Esophagus (tissue), 2 donors: Measurements from ENCODE around the gene SLC41A2. TPM values are rescaled to one million over a fixed set of nuclear protein-coding genes. Genes with fewer than 3 reads are reported as not detected.
A peak's percentile ranks its signal among the peaks of the same experiment; 100 is the strongest.
"Not testable (repeated sequence)": the region's sequence is repeated elsewhere in the genome, so short reads cannot be mapped to it uniquely, and the experiment has no call there.

ENCODE experiments used
- H3K27ac ChIP-seq, 2 donors: one replicate each; pipeline ENCODE4 v1.5.1; 2013; ENCODE audit warnings: low read depth in 2 of 2, mild to moderate bottlenecking in 2 of 2, inconsistent platforms in 1 of 2, low read length in 1 of 2, moderate library complexity in 1 of 2
- H3K27me3 ChIP-seq, 2 donors: one replicate each; pipeline ENCODE4 v1.6.1; 2013; ENCODE audit warnings: low read length in 2 of 2, control low read depth in 1 of 2, mild to moderate bottlenecking in 1 of 2; ENCODE audit not compliant: insufficient read depth in 2 of 2, control insufficient read depth in 1 of 2
- H3K36me3 ChIP-seq, 2 donors: one replicate each; pipeline ENCODE4 v1.6.1; 2013; ENCODE audit warnings: low read length in 1 of 2; ENCODE audit not compliant: control insufficient read depth in 2 of 2, insufficient read depth in 2 of 2
- H3K4me1 ChIP-seq, 2 donors: one replicate each; pipeline ENCODE4 v1.6.1; 2013; ENCODE audit warnings: low read length in 1 of 2; ENCODE audit not compliant: control insufficient read depth in 2 of 2, insufficient read depth in 2 of 2
- H3K4me3 ChIP-seq, 2 donors: one replicate each; pipeline ENCODE4 v1.5.1; 2013; ENCODE audit warnings: low read length in 2 of 2, mild to moderate bottlenecking in 2 of 2, low read depth in 1 of 2, moderate library complexity in 1 of 2
- H3K9me3 ChIP-seq, 2 donors: one replicate each; pipeline ENCODE4 v1.6.1; 2013; ENCODE audit warnings: mild to moderate bottlenecking in 2 of 2, low read depth in 1 of 2, low read length in 1 of 2, moderate library complexity in 1 of 2; ENCODE audit not compliant: control insufficient read depth in 2 of 2, insufficient read depth in 1 of 2
- WGBS, 2 donors: extraction: QIAGEN DNeasy Blood & Tissue Kit; methylation state at CpG; one replicate each; pipeline ENCODE4 v1.1.7; 2013; 5-methylcytosine and 5-hydroxymethylcytosine counted together
- polyA plus RNA-seq, 2 donors: library from polyadenylated mRNA; stranded (reverse); fragments of 200-250 nt; gene quantifications; one replicate each; pipeline ENCODE4 v1.2.3, GENCODE V29; 2013
- donor health status: healthy with polysubstance abuse.
- donor health status: Bipolar disorder and iron deficiency.

Gene SLC41A2
- polyA plus RNA-seq, 2 donors: 0.22 to 0.47 TPM

GRCh38 chr12:104986022-104986941 lies 28.2 kb upstream of the SLC41A2 start, which contains the start of gene NOPCHAP1:
NOPCHAP1 (plus strand) TSS chr12:104986316; CDS start chr12:104986353, 37 bp downstream.
- no peaks in the 10 kb centered on the region for H3K4me1 ChIP-seq
- no peaks in the 10 kb centered on the region for H3K9me3 ChIP-seq
- peak within 1 kb of the TSS; percentile 22 to 82 for H3K27ac ChIP-seq
- peak within 1 kb of the TSS; percentile 77 to 99 for H3K4me3 ChIP-seq
- H3K36me3 ChIP-seq: peaks cover 0 to 4% of the 10 kb centered on the region in 2 donors
- H3K27me3 ChIP-seq: no peaks in the 10 kb centered on the region
- WGBS, 2 donors: 0% methylated on average over 59 of the region's 59 CpGs

- Histone ChIP-seq H3K4me1 (no peaks in the 10 kb centered on the region), H3K27me3 (no peaks in the 10 kb centered on the region), H3K36me3 (no peaks in the 10 kb centered on the region), H3K4me3 (peak overlapping the region in 1 of 2 donors; percentile 99), H3K9me3 (no peaks in the 10 kb centered on the region), H3K27ac (no peak overlapping the region)
- WGBS, 2 donors: 75 to 78% methylated on average over 4 of the region's 4 CpGs
These were observed 27.1 kb upstream of the SLC41A2 start for GRCh38 chr12:104985206-104985605.

GRCh38 chr12:104977688-104978087 lies 19.6 kb upstream of the SLC41A2 start:
- H3K4me3 ChIP-seq, H3K27ac ChIP-seq, H3K9me3 ChIP-seq, H3K36me3 ChIP-seq, H3K27me3 ChIP-seq, H3K4me1 ChIP-seq: not testable (repeated sequence)
- 94 to 95% methylated on average over 15 of the region's 15 CpGs for WGBS, 2 donors

GRCh38 chr12:104976703-104977102 lies 18.6 kb upstream of the SLC41A2 start:
- no peaks in the 10 kb centered on the region for H3K9me3 ChIP-seq
- H3K4me3 ChIP-seq: no peak overlapping the region
- H3K27me3 ChIP-seq: no peaks in the 10 kb centered on the region
- no peak overlapping the region for H3K27ac ChIP-seq
- H3K36me3 ChIP-seq: no peaks in the 10 kb centered on the region
- no peaks in the 10 kb centered on the region for H3K4me1 ChIP-seq
- WGBS, 2 donors: 82 to 85% methylated on average over 8 of the region's 8 CpGs

GRCh38 chr12:104975587-104976343 lies 17.7 kb upstream of the SLC41A2 start:
- Histone ChIP-seq H3K27me3 (no peaks in the 10 kb centered on the region), H3K4me3 (no peak overlapping the region), H3K36me3 (no peaks in the 10 kb centered on the region), H3K27ac (no peak overlapping the region), H3K9me3 (no peaks in the 10 kb centered on the region), H3K4me1 (no peaks in the 10 kb centered on the region)
- WGBS, 2 donors: 51 to 52% methylated on average over 4 of the region's 4 CpGs

GRCh38 chr12:104974626-104975290 lies 16.7 kb upstream of the SLC41A2 start:
- Histone ChIP-seq H3K4me3 (no peak overlapping the region), H3K27me3 (no peaks in the 10 kb centered on the region), H3K36me3 (no peaks in the 10 kb centered on the region), H3K27ac (peak overlapping the region; percentile 14 to 49), H3K9me3 (no peaks in the 10 kb centered on the region), H3K4me1 (no peaks in the 10 kb centered on the region)
- WGBS, 2 donors: 53 to 55% methylated on average over 7 of the region's 7 CpGs

- H3K4me1 ChIP-seq: no peaks in the 10 kb centered on the region
- H3K4me3 ChIP-seq: no peak overlapping the region
- no peaks in the 10 kb centered on the region for H3K9me3 ChIP-seq
- no peaks in the 10 kb centered on the region for H3K36me3 ChIP-seq
- WGBS, 2 donors: 75 to 78% methylated on average over 5 of the region's 5 CpGs
- no peak overlapping the region for H3K27ac ChIP-seq
- no peaks in the 10 kb centered on the region for H3K27me3 ChIP-seq
These were observed 15.2 kb upstream of the SLC41A2 start for GRCh38 chr12:104973250-104973649.

GRCh38 chr12:104971306-104971705 lies 13.2 kb upstream of the SLC41A2 start:
- Histone ChIP-seq H3K4me3 (no peak overlapping the region), H3K27me3 (no peaks in the 10 kb centered on the region)
- WGBS, 2 donors: 75 to 79% methylated on average over 5 of the region's 5 CpGs

GRCh38 chr12:104969343-104969742 lies 11.3 kb upstream of the SLC41A2 start:
- Histone ChIP-seq H3K9me3 (no peaks in the 10 kb centered on the region), H3K4me1 (no peaks in the 10 kb centered on the region), H3K4me3 (no peak overlapping the region), H3K36me3 (no peaks in the 10 kb centered on the region), H3K27me3 (no peaks in the 10 kb centered on the region), H3K27ac (no peak overlapping the region)
- 67 to 71% methylated on average over 3 of the region's 3 CpGs for WGBS, 2 donors

More at GRCh38 chr12:104971306-104971705, 13.2 kb upstream of the SLC41A2 start:
- Histone ChIP-seq H3K9me3 (no peaks in the 10 kb centered on the region), H3K36me3 (no peaks in the 10 kb centered on the region), H3K27ac (no peak overlapping the region), H3K4me1 (no peaks in the 10 kb centered on the region)
